HFF-Myc (cell line): ENCODE data around the gene ITGA5.

ENCODE experiments used
- DNase-seq: peaks from one replicate; pipeline ENCODE4 v3.0.0-alpha.2; 2011; ENCODE audit warnings: low read depth; ENCODE audit errors: extremely low read depth
- H3K4me3 ChIP-seq: replicated peaks from 2 replicates; pipeline ENCODE4 v1.5.1; 2011; ENCODE audit warnings: low read depth, mild to moderate bottlenecking, control low read depth, low read length
- CTCF ChIP-seq: IDR thresholded peaks from 2 replicates; pipeline ENCODE4 v1.5.1; 2012; ENCODE audit warnings: mild to moderate bottlenecking, low read depth, low read length, control low read depth; ENCODE audit errors: missing control alignments

The ITGA5 gene

GRCh38 chr12:54442961-54443360 lies 23.9 kb upstream of the ITGA5 start:
- no peak overlapping the region for H3K4me3 ChIP-seq
- DNase-seq = no peak
- TF ChIP-seq CTCF = no peak

GRCh38 chr12:54442099-54442498 lies 23.0 kb upstream of the ITGA5 start:
- H3K4me3 ChIP-seq = no peak overlapping the region
- no peak for DNase-seq
- TF ChIP-seq CTCF = no peak

- DNase-seq = no peak
- TF ChIP-seq CTCF = peak; percentile 69
- no peak overlapping the region for H3K4me3 ChIP-seq
Measured at GRCh38 chr12:54439521-54440255, 20.6 kb upstream of the ITGA5 start.

GRCh38 chr12:54439096-54439495 lies 20.0 kb upstream of the ITGA5 start:
- H3K4me3 ChIP-seq = no peak overlapping the region
- TF ChIP-seq CTCF = no peak
- DNase-seq = no peak

- no peak for DNase-seq
- no peak overlapping the region for H3K4me3 ChIP-seq
- TF ChIP-seq CTCF = no peak
Measured at GRCh38 chr12:54438517-54438916, 19.5 kb upstream of the ITGA5 start.

- H3K4me3 ChIP-seq = no peak overlapping the region
- DNase-seq = no peak
- TF ChIP-seq CTCF = no peak
Measured at GRCh38 chr12:54437697-54438096, 18.6 kb upstream of the ITGA5 start.

GRCh38 chr12:54437243-54437642 lies 18.2 kb upstream of the ITGA5 start:
- no peak for DNase-seq
- no peak overlapping the region for H3K4me3 ChIP-seq
- no peak for TF ChIP-seq CTCF
